HL-60 (cell line): ENCODE results near the gene DPPA2.

Experiments used
- DNase-seq, 2 experiments: peaks; one replicate each; pipeline ENCODE4 v3.0.0-alpha.2; 2010 to 2020; ENCODE audit warnings: low read depth in 1 of 2, low spot score in 1 of 2
- H3K27ac ChIP-seq: fragments of 250-450 bp; sonication (Bioruptor Pico); replicated peaks from 2 replicates; pipeline ENCODE4 v1.5.1; 2020; ENCODE audit warnings: mild to moderate bottlenecking, moderate library complexity
- H3K27me3 ChIP-seq: fragments of 250-450 bp; sonication (Bioruptor Pico); 2 replicates; pipeline ENCODE4 v1.5.1; 2021; ENCODE audit warnings: mild to moderate bottlenecking, moderate library complexity; ENCODE audit not compliant: insufficient read depth, poor library complexity, severe bottlenecking
- H3K4me3 ChIP-seq: replicated peaks from 2 replicates; pipeline ENCODE4 v1.5.1; 2011; ENCODE audit warnings: mild to moderate bottlenecking, control low read depth, low read length; ENCODE audit not compliant: insufficient read depth
- GABPA ChIP-seq: IDR thresholded peaks from 2 replicates; pipeline ENCODE4 v1.6.1; 2012; ENCODE audit warnings: low read depth
- POLR2AphosphoS5 ChIP-seq: IDR thresholded peaks from 2 replicates; pipeline ENCODE4 v1.6.1; 2012; ENCODE audit warnings: low read depth
- SPI1 ChIP-seq: IDR thresholded peaks from 2 replicates; pipeline ENCODE4 v1.6.1; 2012; ENCODE audit warnings: low read depth, mild to moderate bottlenecking, borderline replicate concordance
- TF ChIP-seq, protein P1 (sequence below): IDR thresholded peaks from one replicate; pipeline ENCODE4 v1.5.1; 2011; ENCODE audit warnings: low read length, control low read depth, inconsistent platforms; ENCODE audit not compliant: insufficient read depth
- TF ChIP-seq, protein P2 (sequence below): IDR thresholded peaks from 2 replicates; pipeline ENCODE4 v1.6.1; 2012; ENCODE audit warnings: low read depth; ENCODE audit not compliant: insufficient replicate concordance

The DPPA2 gene

DNA sequence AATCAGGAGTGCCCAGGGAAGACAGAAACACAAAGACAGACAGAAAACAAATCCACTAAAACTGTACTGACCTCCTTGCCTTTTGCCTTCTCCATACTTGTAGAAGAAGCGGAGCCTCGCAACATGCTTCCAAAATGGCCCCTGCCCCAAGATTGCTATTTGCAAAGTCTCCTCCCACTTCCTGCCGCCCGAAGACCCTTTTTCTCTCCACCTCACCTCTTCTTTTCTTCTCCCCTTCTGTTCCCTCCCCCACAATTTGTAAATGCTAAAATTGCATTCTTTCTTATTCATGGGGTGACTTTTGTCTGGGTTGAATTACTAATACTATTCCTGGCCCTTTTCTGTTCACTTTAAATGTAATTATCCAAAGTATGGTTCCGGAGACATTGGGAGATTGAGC is 21.1 kb upstream of the DPPA2 start, which contains the start of gene DPPA4:
Gene DPPA4, minus strand, starts transcription at position 154 of the 400 bp plus-strand sequence. Its CDS starts 29 bp downstream, at position 125.
- Histone ChIP-seq H3K27me3 (no peaks in the 10 kb centered on the region), H3K27ac (no peak within 1 kb of the TSS), H3K4me3 (no peak within 1 kb of the TSS)
- TF ChIP-seq, protein P1, sequence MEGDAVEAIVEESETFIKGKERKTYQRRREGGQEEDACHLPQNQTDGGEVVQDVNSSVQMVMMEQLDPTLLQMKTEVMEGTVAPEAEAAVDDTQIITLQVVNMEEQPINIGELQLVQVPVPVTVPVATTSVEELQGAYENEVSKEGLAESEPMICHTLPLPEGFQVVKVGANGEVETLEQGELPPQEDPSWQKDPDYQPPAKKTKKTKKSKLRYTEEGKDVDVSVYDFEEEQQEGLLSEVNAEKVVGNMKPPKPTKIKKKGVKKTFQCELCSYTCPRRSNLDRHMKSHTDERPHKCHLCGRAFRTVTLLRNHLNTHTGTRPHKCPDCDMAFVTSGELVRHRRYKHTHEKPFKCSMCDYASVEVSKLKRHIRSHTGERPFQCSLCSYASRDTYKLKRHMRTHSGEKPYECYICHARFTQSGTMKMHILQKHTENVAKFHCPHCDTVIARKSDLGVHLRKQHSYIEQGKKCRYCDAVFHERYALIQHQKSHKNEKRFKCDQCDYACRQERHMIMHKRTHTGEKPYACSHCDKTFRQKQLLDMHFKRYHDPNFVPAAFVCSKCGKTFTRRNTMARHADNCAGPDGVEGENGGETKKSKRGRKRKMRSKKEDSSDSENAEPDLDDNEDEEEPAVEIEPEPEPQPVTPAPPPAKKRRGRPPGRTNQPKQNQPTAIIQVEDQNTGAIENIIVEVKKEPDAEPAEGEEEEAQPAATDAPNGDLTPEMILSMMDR, result no peak
- TF ChIP-seq, protein P2, sequence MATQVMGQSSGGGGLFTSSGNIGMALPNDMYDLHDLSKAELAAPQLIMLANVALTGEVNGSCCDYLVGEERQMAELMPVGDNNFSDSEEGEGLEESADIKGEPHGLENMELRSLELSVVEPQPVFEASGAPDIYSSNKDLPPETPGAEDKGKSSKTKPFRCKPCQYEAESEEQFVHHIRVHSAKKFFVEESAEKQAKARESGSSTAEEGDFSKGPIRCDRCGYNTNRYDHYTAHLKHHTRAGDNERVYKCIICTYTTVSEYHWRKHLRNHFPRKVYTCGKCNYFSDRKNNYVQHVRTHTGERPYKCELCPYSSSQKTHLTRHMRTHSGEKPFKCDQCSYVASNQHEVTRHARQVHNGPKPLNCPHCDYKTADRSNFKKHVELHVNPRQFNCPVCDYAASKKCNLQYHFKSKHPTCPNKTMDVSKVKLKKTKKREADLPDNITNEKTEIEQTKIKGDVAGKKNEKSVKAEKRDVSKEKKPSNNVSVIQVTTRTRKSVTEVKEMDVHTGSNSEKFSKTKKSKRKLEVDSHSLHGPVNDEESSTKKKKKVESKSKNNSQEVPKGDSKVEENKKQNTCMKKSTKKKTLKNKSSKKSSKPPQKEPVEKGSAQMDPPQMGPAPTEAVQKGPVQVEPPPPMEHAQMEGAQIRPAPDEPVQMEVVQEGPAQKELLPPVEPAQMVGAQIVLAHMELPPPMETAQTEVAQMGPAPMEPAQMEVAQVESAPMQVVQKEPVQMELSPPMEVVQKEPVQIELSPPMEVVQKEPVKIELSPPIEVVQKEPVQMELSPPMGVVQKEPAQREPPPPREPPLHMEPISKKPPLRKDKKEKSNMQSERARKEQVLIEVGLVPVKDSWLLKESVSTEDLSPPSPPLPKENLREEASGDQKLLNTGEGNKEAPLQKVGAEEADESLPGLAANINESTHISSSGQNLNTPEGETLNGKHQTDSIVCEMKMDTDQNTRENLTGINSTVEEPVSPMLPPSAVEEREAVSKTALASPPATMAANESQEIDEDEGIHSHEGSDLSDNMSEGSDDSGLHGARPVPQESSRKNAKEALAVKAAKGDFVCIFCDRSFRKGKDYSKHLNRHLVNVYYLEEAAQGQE, result no peak
- TF ChIP-seq POLR2AphosphoS5, result no peak
- TF ChIP-seq GABPA, result no peak
- TF ChIP-seq SPI1, result no peak
- DNase-seq, result no peak

DNA sequence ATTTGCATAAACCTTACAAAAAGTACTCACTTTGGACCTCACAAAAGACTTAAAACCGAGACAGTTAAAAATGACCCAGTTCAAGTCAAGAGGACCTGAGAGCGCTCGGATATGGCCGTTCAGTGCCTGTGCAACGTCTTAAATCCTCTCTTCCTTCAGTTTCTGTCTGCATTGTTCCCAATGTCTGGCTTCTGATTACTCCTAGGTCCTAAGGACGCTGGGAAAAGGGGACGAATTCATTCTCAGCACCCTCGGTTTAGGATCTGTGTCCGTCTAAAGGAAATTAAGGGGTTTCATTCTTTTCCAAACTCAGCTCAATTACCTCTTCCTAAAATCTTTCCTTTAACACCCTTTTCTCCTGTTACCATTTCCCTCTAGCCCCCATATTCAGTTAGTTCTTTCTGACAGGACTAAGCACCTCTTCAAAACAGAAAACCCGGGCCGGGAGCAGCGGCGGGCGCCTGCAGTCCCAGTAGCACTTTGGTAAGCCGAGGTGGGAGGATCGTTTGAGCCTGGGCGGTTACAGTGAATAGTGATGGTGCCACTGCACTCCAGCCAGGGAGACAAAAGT is 20.1 kb upstream of the DPPA2 start:
- Histone ChIP-seq H3K27me3 (no peaks in the 10 kb centered on the region), H3K4me3 (no peak overlapping the region), H3K27ac (no peak overlapping the region)
- DNase-seq, result no peak
- TF ChIP-seq SPI1, result no peak
- TF ChIP-seq, protein P1, result no peak
- TF ChIP-seq, protein P2, result no peak
- TF ChIP-seq GABPA, result no peak
- TF ChIP-seq POLR2AphosphoS5, result no peak

DNA sequence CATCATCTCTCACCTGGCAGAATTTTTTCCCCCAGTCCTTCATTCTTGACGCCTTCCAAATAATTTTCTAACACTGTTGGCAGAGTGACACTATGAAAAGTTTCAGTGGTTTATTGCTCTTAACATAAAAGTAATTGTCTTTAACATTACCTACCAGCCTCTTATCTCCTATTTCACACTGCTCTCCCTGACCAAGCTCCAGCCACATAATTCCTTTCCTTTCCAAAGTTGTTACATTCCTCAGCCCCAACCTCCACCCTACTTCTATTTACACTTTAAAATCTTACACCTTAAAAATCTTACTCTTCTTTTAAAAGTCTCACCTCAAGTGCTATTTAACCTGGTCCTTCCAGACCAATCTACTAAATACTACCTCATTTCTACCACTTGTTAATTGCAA is 18.3 kb upstream of the DPPA2 start:
- Histone ChIP-seq H3K27ac (no peak overlapping the region), H3K27me3 (no peaks in the 10 kb centered on the region), H3K4me3 (no peak overlapping the region)
- no peak for DNase-seq
- TF ChIP-seq POLR2AphosphoS5 (no peak), SPI1 (no peak), GABPA (no peak)
- TF ChIP-seq, protein P2, result no peak
- TF ChIP-seq, protein P1, result no peak
